ENCODE measurements around the gene ITFG1. TPM values are rescaled to one million over a fixed set of nuclear protein-coding genes. Genes with fewer than 3 reads are reported as not detected.

Gene ITFG1
- total RNA-seq, 3 donors from 2014 or later, result 42.3 to 55.2 (median 53.4) TPM

GRCh38 chr16:47241061-47241460 is 219.8 kb downstream of the ITFG1 start:
- Histone ChIP-seq H3K9me3 (no peaks in the 10 kb centered on the region), H3K27me3 (no peaks in the 10 kb centered on the region), H3K4me3 (no peak overlapping the region), H3K4me1 (no peaks in the 10 kb centered on the region), H3K36me3 (no peaks in the 10 kb centered on the region), H3K27ac (no peak overlapping the region)
- DNase-seq (ENCODE audit: low spot score in 2 of 2), result no peak
- TF ChIP-seq CTCF (IDR thresholded peaks at IDR 0.05), result no peak
- no peak for TF ChIP-seq POLR2AphosphoS5 (IDR thresholded peaks at IDR 0.05)
- no peak for TF ChIP-seq POLR2A (IDR thresholded peaks at IDR 0.05)
- intact Hi-C loops (cut with DNase I; ENCODE audit: low total_unique reads), result no loop called here

GRCh38 chr16:47236716-47237115 is 224.1 kb downstream of the ITFG1 start:
- intact Hi-C loops (cut with DNase I; ENCODE audit: low total_unique reads), result no loop called here
- Histone ChIP-seq H3K4me1 (no peaks in the 10 kb centered on the region), H3K36me3 (no peaks in the 10 kb centered on the region), H3K27me3 (no peaks in the 10 kb centered on the region), H3K27ac (no peak overlapping the region), H3K4me3 (no peak overlapping the region), H3K9me3 (no peaks in the 10 kb centered on the region)
- no peak for DNase-seq (ENCODE audit: low spot score in 2 of 2)
- no peak for TF ChIP-seq POLR2A (IDR thresholded peaks at IDR 0.05)
- TF ChIP-seq POLR2AphosphoS5 (IDR thresholded peaks at IDR 0.05), result no peak
- no peak for TF ChIP-seq CTCF (IDR thresholded peaks at IDR 0.05)

- H3K36me3 ChIP-seq, result no peaks in the 10 kb centered on the region
- no peaks in the 10 kb centered on the region for H3K4me1 ChIP-seq
- DNase-seq (ENCODE audit: low spot score in 2 of 2), result no peak
- no peaks in the 10 kb centered on the region for H3K9me3 ChIP-seq
- no peak for TF ChIP-seq POLR2A (IDR thresholded peaks at IDR 0.05)
- TF ChIP-seq POLR2AphosphoS5 (IDR thresholded peaks at IDR 0.05), result no peak
- TF ChIP-seq CTCF (IDR thresholded peaks at IDR 0.05), result no peak
- no peak overlapping the region for H3K27ac ChIP-seq
- no peak overlapping the region for H3K4me3 ChIP-seq
- intact Hi-C loops (cut with DNase I; ENCODE audit: low total_unique reads), result no loop called here
- no peaks in the 10 kb centered on the region for H3K27me3 ChIP-seq
Observed at GRCh38 chr16:47230296-47230695, 230.6 kb downstream of the ITFG1 start.

GRCh38 chr16:47229053-47230050 is 231.5 kb downstream of the ITFG1 start:
- Histone ChIP-seq H3K27ac (no peak overlapping the region), H3K27me3 (no peaks in the 10 kb centered on the region), H3K4me1 (no peaks in the 10 kb centered on the region), H3K4me3 (no peak overlapping the region), H3K9me3 (peaks cover 0 to 6% of the 10 kb centered on the region in 2 donors), H3K36me3 (no peaks in the 10 kb centered on the region)
- intact Hi-C loops (cut with DNase I; ENCODE audit: low total_unique reads), result no loop called here
- TF ChIP-seq POLR2A (IDR thresholded peaks at IDR 0.05), result no peak
- no peak for TF ChIP-seq POLR2AphosphoS5 (IDR thresholded peaks at IDR 0.05)
- no peak for TF ChIP-seq CTCF (IDR thresholded peaks at IDR 0.05)
- no peak for DNase-seq (ENCODE audit: low spot score in 2 of 2)

- Histone ChIP-seq H3K36me3 (no peaks in the 10 kb centered on the region), H3K4me3 (no peak overlapping the region), H3K27me3 (no peaks in the 10 kb centered on the region), H3K4me1 (no peaks in the 10 kb centered on the region), H3K27ac (no peak overlapping the region), H3K9me3 (peaks cover 0 to 8% of the 10 kb centered on the region in 2 donors)
- intact Hi-C loops (cut with DNase I; ENCODE audit: low total_unique reads), result no loop called here
- no peak for DNase-seq (ENCODE audit: low spot score in 2 of 2)
- no peak for TF ChIP-seq POLR2A (IDR thresholded peaks at IDR 0.05)
- no peak for TF ChIP-seq POLR2AphosphoS5 (IDR thresholded peaks at IDR 0.05)
Observed at GRCh38 chr16:47228241-47228640, 232.6 kb downstream of the ITFG1 start.

Data from breast epithelium (tissue), 4 donors.